ENCODE measurements around the gene ARID3C.
A peak's percentile ranks its signal among the peaks of the same experiment; 100 is the strongest.

ARID3C gene

GRCh38 chr9:34646211-34647083 is 17.6 kb upstream of the ARID3C start, which contains the start of gene GALT (continued):
- TF ChIP-seq ZBTB20 (tag by site-specific recombination; IDR thresholded peaks at IDR 0.05): peak; percentile 59; the same call in 1 of the 2 replicates
- no peak for TF ChIP-seq ZNF146 (tag by site-specific recombination; IDR thresholded peaks at IDR 0.05)
- no peak for TF ChIP-seq ZNF792 (tag by site-specific recombination; IDR thresholded peaks at IDR 0.05)
- no peak for TF ChIP-seq HOXC10 (CRISPR knock-in tag; IDR thresholded peaks at IDR 0.05)
- no peak for TF ChIP-seq ZNF623 (tag by site-specific recombination; IDR thresholded peaks at IDR 0.05)
- TF ChIP-seq MEIS1 (CRISPR knock-in tag; IDR thresholded peaks at IDR 0.05; ENCODE audit: borderline replicate concordance): no peak
- TF ChIP-seq BCL6B (tag by site-specific recombination; IDR thresholded peaks at IDR 0.05): no peak
- no peak for TF ChIP-seq SETDB1 (IDR thresholded peaks at IDR 0.05; ENCODE audit: insufficient read length, low read length)
- TF ChIP-seq ZNF221 (tag by site-specific recombination; IDR thresholded peaks at IDR 0.05; ENCODE audit: borderline replicate concordance): no peak
- TF ChIP-seq INSM2 (tag by site-specific recombination; IDR thresholded peaks at IDR 0.05): no peak
- TF ChIP-seq KLF16 (tag by site-specific recombination; IDR thresholded peaks at IDR 0.05): peak; percentile 66
- 0 out of 2 replicates have a peak, but pooled peaks have one; percentile 47 for TF ChIP-seq ZFP37 (tag by site-specific recombination; IDR thresholded peaks at IDR 0.05)
- TF ChIP-seq ZBTB6 (tag by site-specific recombination; IDR thresholded peaks at IDR 0.05): peak; percentile 56; the same call in 1 of the 2 replicates
- no peak for TF ChIP-seq ZNF514 (tag by site-specific recombination; IDR thresholded peaks at IDR 0.05)
- no peak for TF ChIP-seq ZFP3 (tag by site-specific recombination; IDR thresholded peaks at IDR 0.05; ENCODE audit: low read depth)
- TF ChIP-seq ZBTB11 (tag by site-specific recombination; conservative IDR thresholded peaks at IDR 0.05; ENCODE audit: low read depth): peak; percentile 41; the same call in 1 of the 2 replicates
- TF ChIP-seq ZNF426 (tag by site-specific recombination; IDR thresholded peaks at IDR 0.05): no peak
- no peak for TF ChIP-seq BCL11A (tag by site-specific recombination; IDR thresholded peaks at IDR 0.05; ENCODE audit: low read depth)
- no peak for TF ChIP-seq ZNF354C (tag by site-specific recombination; IDR thresholded peaks at IDR 0.05; ENCODE audit: borderline replicate concordance, low read depth)
- no peak for TF ChIP-seq PRDM2 (tag by site-specific recombination; IDR thresholded peaks at IDR 0.05; ENCODE audit: borderline replicate concordance)
- no peak for TF ChIP-seq ZNF521 (tag by site-specific recombination; IDR thresholded peaks at IDR 0.05)
- TF ChIP-seq ZNF558 (tag by site-specific recombination; IDR thresholded peaks at IDR 0.05): no peak
- no peak for TF ChIP-seq ZNF19 (tag by site-specific recombination; IDR thresholded peaks at IDR 0.05; ENCODE audit: low read depth)
- TF ChIP-seq ZNF266 (tag by site-specific recombination; IDR thresholded peaks at IDR 0.05; ENCODE audit: low read depth): no peak
- TF ChIP-seq ZNF112 (tag by site-specific recombination; IDR thresholded peaks at IDR 0.05): no peak
- TF ChIP-seq ZNF23 (tag by site-specific recombination; IDR thresholded peaks at IDR 0.05; ENCODE audit: borderline replicate concordance): no peak
